Smooth muscle cell of the pulmonary artery (primary cell): Measurements from ENCODE around the gene BAG3. TPM values are rescaled to one million over a fixed set of nuclear protein-coding genes. Genes with fewer than 3 reads are reported as not detected.

Experiments used
- total RNA-seq: library from RNA; depleted of rRNA; stranded (reverse); fragments of >200 nt; gene quantifications from 2 replicates; pipeline ENCODE4 v1.2.3, GENCODE V29; 2014

BAG3 gene
- 19.3 and 24.1 TPM in 2 replicates for total RNA-seq

GRCh38 chr10:119650692-119651513 is at the start of gene BAG3:
BAG3 (plus strand) TSS chr10:119651380; CDS start chr10:119651676, 296 bp downstream.

DNA sequence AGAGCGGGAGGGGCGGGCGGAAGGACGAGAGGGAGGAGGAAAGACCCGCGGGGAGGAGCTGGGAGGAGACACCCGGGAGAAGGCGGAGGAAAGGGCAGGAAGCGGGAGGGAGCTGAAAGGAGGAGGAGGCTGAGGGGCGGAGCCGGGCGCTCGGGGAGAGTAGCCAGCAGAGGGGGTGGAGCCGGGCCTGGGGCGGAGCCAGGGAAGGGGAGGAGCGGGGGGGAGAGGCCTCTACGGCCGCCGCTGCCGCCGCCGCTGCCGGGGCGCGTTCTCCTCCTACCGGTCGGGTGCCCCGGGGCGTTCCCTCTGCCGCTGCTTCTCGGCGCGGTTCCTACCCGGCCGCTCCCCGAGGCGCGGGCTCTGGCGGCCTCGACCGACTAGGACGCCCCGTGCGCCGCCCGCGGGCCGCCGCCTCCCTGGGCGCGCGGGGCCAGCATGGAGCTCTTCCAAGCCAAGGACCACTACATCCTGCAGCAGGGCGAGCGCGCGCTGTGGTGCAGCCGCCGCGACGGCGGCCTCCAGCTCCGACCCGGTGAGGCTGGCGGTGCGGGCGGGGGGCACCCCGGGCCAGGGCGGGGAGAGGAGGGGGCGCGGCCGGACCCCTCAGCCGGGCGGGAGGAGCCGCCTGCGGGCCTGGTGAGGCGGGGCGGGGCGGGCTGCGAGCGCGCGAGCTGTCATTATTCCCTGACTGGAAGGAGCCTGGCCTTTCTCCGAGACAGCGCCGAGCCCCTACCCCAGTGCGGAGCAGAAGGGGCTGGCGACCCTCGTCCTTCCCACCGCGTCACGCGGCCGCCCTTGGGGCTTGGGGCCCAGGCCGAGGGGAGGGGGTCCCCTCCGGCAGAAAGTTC is 74.9 kb downstream of the BAG3 start, which contains the start of gene INPP5F:
TSS of gene INPP5F (plus strand) at position 223 of the 848 bp plus-strand sequence. CDS start at position 436, 213 bp downstream.

Other genes with a start within 250 kb of the BAG3 start
- 25.5 and 26.1 TPM in 2 replicates for gene RGS10, start 108.7 kb upstream of the BAG3 start, total RNA-seq
- gene TIAL1, start 54.4 kb upstream of the BAG3 start, total RNA-seq, result 38.8 and 42.2 TPM in 2 replicates
- gene INPP5F, start 74.7 kb downstream of the BAG3 start, total RNA-seq, result 29.8 and 32.0 TPM in 2 replicates
- gene MCMBP, start 221.5 kb downstream of the BAG3 start, total RNA-seq, result 47.0 and 50.0 TPM in 2 replicates
- gene SEC23IP, start 241.3 kb downstream of the BAG3 start, total RNA-seq, result 29.1 and 36.5 TPM in 2 replicates